Loucy (cell line): Measurements from ENCODE around the gene COA5.

ENCODE experiments used
- EZH2phosphoT487 ChIP-seq: fragments of 200-600 bp; IDR thresholded peaks from 2 replicates; pipeline ENCODE4 v1.6.1; 2018; ENCODE audit warnings: antibody characterized with exemption, mild to moderate bottlenecking, moderate library complexity, borderline replicate concordance
- TF ChIP-seq, protein P1 (sequence below): fragments of 200-600 bp; sonication (generic); conservative IDR thresholded peaks from 2 replicates; pipeline ENCODE4 v1.5.1; 2014; ENCODE audit warnings: mild to moderate bottlenecking, antibody characterized with exemption, low read length

DNA sequence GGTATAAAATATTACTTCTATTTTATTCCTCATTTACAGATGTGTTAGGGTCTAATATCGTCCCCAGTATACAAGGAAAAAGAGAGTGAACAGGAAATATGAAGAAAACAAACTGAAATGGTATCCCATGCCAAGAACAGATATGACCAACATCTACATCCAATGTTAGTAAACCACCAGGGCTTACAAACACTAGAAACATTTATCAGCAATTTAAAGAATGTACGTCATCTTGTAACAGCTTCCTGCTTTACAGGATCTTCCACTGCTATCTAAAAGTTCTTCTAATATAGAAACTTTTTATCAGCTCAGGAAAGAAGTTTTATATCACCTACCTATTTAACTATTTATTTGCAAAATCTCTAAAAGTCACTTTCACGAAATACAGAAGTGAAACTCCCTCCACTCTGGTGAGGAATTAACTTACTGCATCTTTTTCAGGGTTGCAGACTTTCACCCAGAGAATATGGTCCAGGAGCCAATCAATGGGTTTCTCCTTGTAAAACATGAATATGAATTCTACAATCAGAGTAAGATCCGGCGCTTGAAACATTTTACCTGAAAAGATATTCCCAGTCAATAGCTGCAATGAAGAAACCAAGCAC is 35.3 kb upstream of the COA5 start:
- TF ChIP-seq, protein P1, sequence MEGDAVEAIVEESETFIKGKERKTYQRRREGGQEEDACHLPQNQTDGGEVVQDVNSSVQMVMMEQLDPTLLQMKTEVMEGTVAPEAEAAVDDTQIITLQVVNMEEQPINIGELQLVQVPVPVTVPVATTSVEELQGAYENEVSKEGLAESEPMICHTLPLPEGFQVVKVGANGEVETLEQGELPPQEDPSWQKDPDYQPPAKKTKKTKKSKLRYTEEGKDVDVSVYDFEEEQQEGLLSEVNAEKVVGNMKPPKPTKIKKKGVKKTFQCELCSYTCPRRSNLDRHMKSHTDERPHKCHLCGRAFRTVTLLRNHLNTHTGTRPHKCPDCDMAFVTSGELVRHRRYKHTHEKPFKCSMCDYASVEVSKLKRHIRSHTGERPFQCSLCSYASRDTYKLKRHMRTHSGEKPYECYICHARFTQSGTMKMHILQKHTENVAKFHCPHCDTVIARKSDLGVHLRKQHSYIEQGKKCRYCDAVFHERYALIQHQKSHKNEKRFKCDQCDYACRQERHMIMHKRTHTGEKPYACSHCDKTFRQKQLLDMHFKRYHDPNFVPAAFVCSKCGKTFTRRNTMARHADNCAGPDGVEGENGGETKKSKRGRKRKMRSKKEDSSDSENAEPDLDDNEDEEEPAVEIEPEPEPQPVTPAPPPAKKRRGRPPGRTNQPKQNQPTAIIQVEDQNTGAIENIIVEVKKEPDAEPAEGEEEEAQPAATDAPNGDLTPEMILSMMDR: no peak
- TF ChIP-seq EZH2phosphoT487: no peak
